ENCODE data around the gene EML4.

Gene EML4

GRCh38 chr2:42298996-42299754 is 130.0 kb downstream of the EML4 start:
- TF ChIP-seq CTCF (conservative IDR thresholded peaks at IDR 0.05) = no peak
- no peak for TF ChIP-seq ZFX (IDR thresholded peaks at IDR 0.05)
- H3K27ac ChIP-seq = no peak overlapping the region

GRCh38 chr2:42300527-42300926 is 131.4 kb downstream of the EML4 start:
- no peak overlapping the region for H3K27ac ChIP-seq
- no peak for TF ChIP-seq CTCF (conservative IDR thresholded peaks at IDR 0.05)
- no peak for TF ChIP-seq ZFX (IDR thresholded peaks at IDR 0.05)

- TF ChIP-seq CTCF (conservative IDR thresholded peaks at IDR 0.05) (no peak), ZFX (IDR thresholded peaks at IDR 0.05) (no peak)
- H3K27ac ChIP-seq = no peak overlapping the region
These were observed 134.1 kb downstream of the EML4 start for GRCh38 chr2:42303252-42303651.

- no peak for TF ChIP-seq CTCF (conservative IDR thresholded peaks at IDR 0.05)
- TF ChIP-seq ZFX (IDR thresholded peaks at IDR 0.05) = no peak
- no peak overlapping the region for H3K27ac ChIP-seq
These were observed 135.0 kb downstream of the EML4 start for GRCh38 chr2:42304059-42304713.

- H3K27ac ChIP-seq = no peak overlapping the region
These were observed 138.0 kb downstream of the EML4 start for GRCh38 chr2:42307180-42307579.

GRCh38 chr2:42309366-42309765 is 140.2 kb downstream of the EML4 start:
- TF ChIP-seq ZFX (IDR thresholded peaks at IDR 0.05) (no peak), CTCF (conservative IDR thresholded peaks at IDR 0.05) (no peak)
- no peak overlapping the region for H3K27ac ChIP-seq

More at GRCh38 chr2:42307180-42307579, 138.0 kb downstream of the EML4 start:
- TF ChIP-seq ZFX (IDR thresholded peaks at IDR 0.05) (no peak), CTCF (conservative IDR thresholded peaks at IDR 0.05) (no peak)

- no peak for TF ChIP-seq ZFX (IDR thresholded peaks at IDR 0.05)
- TF ChIP-seq CTCF (conservative IDR thresholded peaks at IDR 0.05) = no peak
- H3K27ac ChIP-seq = no peak overlapping the region
These were observed 140.9 kb downstream of the EML4 start for GRCh38 chr2:42310007-42310515.
